HG03025 (cell line): ENCODE data around the gene PTGES3.
A peak's percentile ranks its signal among the peaks of the same experiment; 100 is the strongest.

Experiments
- ATAC-seq: cut with Tn5 transposase; IDR thresholded peaks from one replicate; pipeline ENCODE4 v1.9.1; 2021; ENCODE audit warnings: mild to moderate bottlenecking, moderate library complexity; ENCODE audit not compliant: unreplicated experiment, low FRiP score

The PTGES3 gene

GRCh38 chr12:56631790-56632700, 56.0 kb downstream of the PTGES3 start:
- ATAC-seq: no peak

GRCh38 chr12:56630180-56630632, 57.9 kb downstream of the PTGES3 start, which contains the start of gene BAZ2A:
Gene BAZ2A, minus strand, starts transcription at chr12:56630326. Its CDS starts 12,796 bp downstream, at chr12:56617530.
- peak; percentile 42 for ATAC-seq

DNA sequence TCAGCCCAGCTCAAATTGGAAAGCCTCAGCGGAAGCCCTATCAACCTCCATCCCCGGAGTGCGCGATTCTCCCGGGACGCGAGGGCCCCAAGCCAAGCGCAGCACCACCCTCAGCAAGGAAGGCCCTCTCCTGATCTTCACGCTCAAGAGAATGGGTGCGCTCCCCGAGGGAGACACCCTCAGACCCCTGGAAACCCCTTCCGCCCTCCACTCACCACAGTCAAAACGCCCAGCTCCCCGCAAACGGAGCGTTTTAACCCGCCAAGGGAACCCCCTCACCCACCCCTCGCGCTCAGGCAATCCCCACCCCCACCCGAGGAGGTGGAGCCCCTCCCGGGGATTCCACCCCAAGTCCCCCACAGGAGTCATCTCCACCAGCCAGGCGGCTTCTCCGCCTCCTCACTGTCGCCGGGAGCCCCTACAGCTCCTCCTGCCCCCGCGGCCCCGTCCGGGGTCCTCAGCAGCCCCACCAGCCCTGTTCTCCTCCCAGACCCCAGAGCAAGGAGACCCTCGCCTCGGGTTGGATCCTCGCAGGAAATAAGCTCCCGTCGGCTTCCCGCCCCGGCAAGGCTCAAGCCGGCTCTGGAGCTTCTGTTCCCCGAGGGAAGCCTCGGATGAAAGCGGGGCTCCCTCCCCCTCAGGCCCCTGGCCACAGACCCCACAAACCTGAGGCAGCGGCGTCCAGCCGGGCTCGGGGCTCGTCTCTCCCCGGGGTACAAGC, 58.5 kb downstream of the PTGES3 start:
- no peak for ATAC-seq

DNA sequence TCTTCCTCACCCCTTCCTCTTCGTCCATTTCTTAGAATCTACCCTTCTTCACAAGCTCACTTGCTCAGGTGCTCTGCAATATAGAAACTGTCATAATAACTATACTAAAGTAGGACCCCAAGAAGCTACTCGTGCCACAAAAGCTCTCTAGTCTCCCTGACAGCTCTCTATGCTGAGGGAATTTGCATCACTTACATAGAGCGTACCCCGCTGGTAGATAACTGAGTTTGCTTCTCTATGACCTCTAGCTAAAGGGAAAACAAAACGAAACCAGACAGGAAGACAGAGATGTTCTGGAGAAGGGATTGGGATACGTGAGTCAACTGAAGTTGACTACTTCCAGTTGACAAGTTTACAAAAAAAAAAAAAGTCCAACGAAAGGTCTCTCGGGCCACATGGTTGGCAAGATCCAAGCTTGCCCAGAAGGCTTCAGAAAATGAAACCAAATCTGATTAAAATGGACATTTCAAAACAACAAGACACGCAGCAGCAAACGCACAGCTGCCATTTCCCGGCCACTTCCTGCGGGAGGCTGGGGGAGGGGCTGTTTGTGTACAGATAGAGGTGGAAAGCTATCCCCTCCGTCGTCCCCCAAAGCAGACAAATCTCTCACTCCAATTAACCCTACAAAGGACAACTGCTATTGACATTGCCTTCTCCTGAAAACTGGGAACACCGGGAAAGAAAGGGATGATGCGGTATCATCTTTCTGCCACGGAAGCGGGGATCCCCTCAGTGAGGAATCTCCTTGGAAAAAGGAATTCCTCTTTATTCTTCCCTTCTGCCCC, 59.2 kb downstream of the PTGES3 start:
- no peak for ATAC-seq

DNA sequence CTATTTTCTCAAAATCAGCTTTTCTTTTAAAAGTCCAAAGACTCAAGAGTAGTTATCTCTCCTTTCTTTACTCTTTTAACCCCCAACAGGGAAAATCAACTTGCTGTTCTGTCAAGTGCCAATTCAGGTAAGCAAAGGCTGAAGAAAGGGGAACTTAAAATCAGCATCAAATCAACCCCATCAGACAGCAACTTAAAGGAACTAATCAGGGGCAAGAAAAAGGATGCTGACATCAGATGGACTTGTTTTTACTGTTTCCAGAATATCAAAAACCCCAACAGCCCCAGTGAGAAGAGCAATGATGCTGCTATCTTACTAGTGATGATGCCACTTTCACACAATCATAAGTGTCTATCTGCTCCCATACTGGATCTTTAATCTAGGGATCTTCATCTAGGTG, 61.4 kb downstream of the PTGES3 start:
- no peak for ATAC-seq

GRCh38 chr12:56622535-56622934, 65.5 kb downstream of the PTGES3 start:
- no peak for ATAC-seq

DNA sequence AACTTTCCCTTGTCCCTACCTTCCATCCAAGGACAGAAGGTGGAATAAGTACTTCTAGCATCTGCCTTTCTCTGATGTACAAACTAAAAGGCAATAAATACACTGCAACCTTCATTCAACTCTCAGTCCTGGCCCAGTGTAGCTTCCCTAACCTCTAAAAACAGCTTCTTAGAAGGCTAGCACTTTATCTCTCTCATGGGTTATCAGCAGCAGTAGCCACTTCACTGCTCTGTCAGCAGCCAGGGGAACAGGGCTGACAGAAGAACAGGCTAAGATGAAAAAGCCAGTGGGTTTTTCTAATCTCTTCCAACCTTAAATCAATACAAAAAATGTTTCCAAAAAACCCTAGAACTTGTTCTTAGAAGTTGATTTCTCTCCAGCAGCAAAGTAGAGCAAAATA, 71.2 kb downstream of the PTGES3 start:
- ATAC-seq: no peak

GRCh38 chr12:56616244-56616643, 71.8 kb downstream of the PTGES3 start:
- ATAC-seq: no peak

DNA sequence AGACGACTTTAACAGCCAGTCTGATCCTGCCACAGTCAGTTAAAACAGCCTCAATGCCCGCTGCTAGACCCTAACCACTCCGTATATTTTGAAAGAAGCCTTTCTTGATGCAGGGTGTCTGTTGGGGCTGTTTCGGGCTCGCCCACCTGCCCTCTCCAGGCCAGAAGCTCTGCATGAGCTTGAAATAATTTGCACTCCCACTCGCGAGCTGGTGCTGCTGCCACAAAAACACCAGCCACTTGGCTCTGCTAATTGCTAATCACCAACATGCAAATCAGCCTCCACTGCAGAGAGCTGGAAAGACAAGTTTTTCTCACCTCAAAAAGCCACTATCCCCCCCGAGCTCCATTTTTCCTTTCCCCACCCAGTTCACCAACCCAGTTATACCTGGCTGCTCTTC, 73.5 kb downstream of the PTGES3 start:
- no peak for ATAC-seq
